Calu3 (cell line): ENCODE results near the gene ZBTB25. TPM values are rescaled to one million over a fixed set of nuclear protein-coding genes. Genes with fewer than 3 reads are reported as not detected.
A peak's percentile ranks its signal among the peaks of the same experiment; 100 is the strongest.

ENCODE experiments used
- BruUV-seq: library from RNA; stranded (reverse); fragments of 400-500 nt; replicated peaks from 2 replicates; lab custom pipeline; 2021; lab: Mats Ljungman, UMichigan
- CTCF ChIA-PET: fragments of 300-600 bp; sonication (Branson Sonifier 250); formaldehyde crosslinking; loops from one replicate; lab custom pipeline; 2022; ENCODE audit warnings: antibody characterized with exemption; lab: Charles Lee
- DNase-seq: peaks from one replicate; pipeline ENCODE4 v3.0.0; 2022
- H3K27ac Mint-ChIP-seq: one replicate; pipeline ENCODE4 v1.8.0; 2022; ENCODE audit warnings: mixed read lengths; ENCODE audit not compliant: unreplicated experiment
- H3K27me3 Mint-ChIP-seq: one replicate; pipeline ENCODE4 v1.8.0; 2022; ENCODE audit warnings: mixed read lengths; ENCODE audit not compliant: unreplicated experiment
- H3K36me3 Mint-ChIP-seq: one replicate; pipeline ENCODE4 v1.8.0; 2022; ENCODE audit warnings: mild to moderate bottlenecking, moderate library complexity, mixed read lengths; ENCODE audit not compliant: insufficient read depth, unreplicated experiment
- H3K4me1 Mint-ChIP-seq: one replicate; pipeline ENCODE4 v1.8.0; 2022; ENCODE audit warnings: mild to moderate bottlenecking, low read depth, mixed read lengths; ENCODE audit not compliant: unreplicated experiment
- H3K4me3 Mint-ChIP-seq: one replicate; pipeline ENCODE4 v1.8.0; 2022; ENCODE audit warnings: mild to moderate bottlenecking, low read depth, moderate library complexity, mixed read lengths; ENCODE audit not compliant: unreplicated experiment
- H3K9me3 Mint-ChIP-seq: one replicate; pipeline ENCODE4 v1.8.0; 2022; ENCODE audit warnings: low read depth, mixed read lengths; ENCODE audit not compliant: unreplicated experiment
- CTCF ChIP-seq: fragments of 200-600 bp; IDR thresholded peaks from one replicate; pipeline ENCODE4 v1.8.0; 2022; ENCODE audit warnings: antibody characterized with exemption; ENCODE audit not compliant: unreplicated experiment
- intact Hi-C: fragments of 100-400 bp; cut with micrococcal nuclease; formaldehyde crosslinking; loops from one replicate; pipeline ENCODE4 v1.10.0; 2022; ENCODE audit not compliant: unreplicated experiment
- total RNA-seq: library from RNA; stranded (reverse); gene quantifications from 2 replicates; pipeline ENCODE4 v1.2.3, GENCODE V29; 2022

The ZBTB25 gene
- total RNA-seq, 1 experiment from 2014 or later, result 11.3 TPM

DNA sequence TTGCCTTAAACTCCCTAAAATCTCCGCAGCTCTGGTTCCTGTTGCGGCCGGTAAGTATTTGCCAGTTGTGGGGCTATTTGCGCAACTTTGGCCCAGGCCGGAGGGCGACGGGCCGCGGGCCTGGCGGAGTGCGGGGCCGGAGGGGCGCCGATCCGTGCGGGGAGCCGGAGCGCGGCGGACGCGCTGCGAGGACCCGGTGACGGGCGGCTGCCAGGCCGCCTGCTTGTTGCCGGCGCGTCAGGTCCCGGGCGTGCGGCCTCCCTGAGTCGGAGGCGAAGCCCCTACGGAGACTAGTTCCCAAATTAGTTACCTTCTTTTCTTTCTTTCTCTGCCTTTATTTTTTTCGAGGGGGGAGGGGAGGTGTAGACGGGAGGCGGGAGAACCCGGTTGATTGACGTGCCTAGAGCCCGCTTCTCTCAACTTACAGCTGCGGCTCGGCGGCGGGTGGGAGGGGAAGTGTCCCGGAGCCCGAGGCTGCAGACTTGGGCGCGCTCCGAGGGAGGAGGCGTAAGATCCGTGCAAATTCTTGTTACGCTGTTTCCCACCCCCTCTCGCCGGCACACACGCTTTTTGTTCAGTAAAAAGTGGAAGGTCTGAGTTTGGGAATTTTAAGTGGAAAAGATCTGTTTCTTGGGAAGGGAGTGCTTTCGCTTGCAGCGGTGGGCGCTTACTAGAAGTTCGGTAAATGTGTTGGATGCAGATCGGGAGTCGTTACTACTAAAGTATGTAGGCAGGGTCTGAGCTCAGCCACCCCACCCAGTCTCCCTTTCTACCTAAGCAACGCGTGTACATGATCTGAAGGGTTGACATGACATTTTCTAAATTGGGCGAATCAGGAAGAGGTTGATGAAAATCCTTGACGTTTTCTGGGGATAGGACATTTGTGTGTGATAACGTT is 1.5 kb upstream of the ZBTB25 start:
- Mint-ChIP-seq H3K4me1 (peaks cover 31% of the 10 kb centered on the region), H3K27me3 (no peaks in the 10 kb centered on the region), H3K9me3 (no peaks in the 10 kb centered on the region), H3K36me3 (peaks cover 58% of the 10 kb centered on the region), H3K4me3 (peak overlapping the region; percentile 82), H3K27ac (peak overlapping the region; percentile 99)
- peak; percentile 85 for DNase-seq
- intact Hi-C loops, result no loop called here
- no peak for TF ChIP-seq CTCF
- no TSS peak for BruUV-seq
- CTCF ChIA-PET, result no interaction called here

GRCh38 chr14:64504310-64504896 is 765 bp upstream of the ZBTB25 start, which contains the start of gene ZBTB1:
Gene ZBTB1 (plus strand): TSS chr14:64504770. CDS start chr14:64521505, 16,735 bp downstream.
- intact Hi-C loops, result no loop called here
- peak; percentile 82 for DNase-seq
- TF ChIP-seq CTCF, result no peak
- BruUV-seq, result no TSS peak
- H3K36me3 Mint-ChIP-seq, result peaks cover 58% of the 10 kb centered on the region
- CTCF ChIA-PET, result no interaction called here
- H3K27me3 Mint-ChIP-seq, result no peaks in the 10 kb centered on the region
- H3K4me3 Mint-ChIP-seq, result peak within 1 kb of the TSS; percentile 82
- H3K27ac Mint-ChIP-seq, result peak within 1 kb of the TSS; percentile 99
- H3K9me3 Mint-ChIP-seq, result no peaks in the 10 kb centered on the region
- peaks cover 33% of the 10 kb centered on the region for H3K4me1 Mint-ChIP-seq

GRCh38 chr14:64502887-64503433 is 678 bp downstream of the ZBTB25 start:
- CTCF ChIA-PET, result interaction anchor here (1.0 kb wide), 1 partner anchor 134 kb away, joined by 3 read pairs; no protein-coding TSS in a partner anchor
- intact Hi-C loops, result no loop called here
- Mint-ChIP-seq H3K4me3 (peak overlapping the region; percentile 82), H3K9me3 (no peaks in the 10 kb centered on the region), H3K27ac (peak overlapping the region; percentile 99), H3K4me1 (peaks cover 19% of the 10 kb centered on the region), H3K36me3 (peaks cover 58% of the 10 kb centered on the region), H3K27me3 (no peaks in the 10 kb centered on the region)
- no peak for TF ChIP-seq CTCF
- TSS peak; percentile 39 for BruUV-seq
- no peak for DNase-seq

- H3K36me3 Mint-ChIP-seq, result peaks cover 58% of the 10 kb centered on the region
- CTCF ChIA-PET, result interaction anchor here (0.6 to 1.0 kb wide), 2 partner anchors 135 to 710 kb away, joined by 3 to 4 read pairs; no protein-coding TSS in a partner anchor
- peak overlapping the region; percentile 82 for H3K4me3 Mint-ChIP-seq
- DNase-seq, result no peak
- H3K27ac Mint-ChIP-seq, result peak overlapping the region; percentile 99
- no peaks in the 10 kb centered on the region for H3K9me3 Mint-ChIP-seq
- no peaks in the 10 kb centered on the region for H3K27me3 Mint-ChIP-seq
- no peak for TF ChIP-seq CTCF
- intact Hi-C loops, result no loop called here
- no TSS peak for BruUV-seq
- H3K4me1 Mint-ChIP-seq, result peaks cover 14% of the 10 kb centered on the region
Measured at GRCh38 chr14:64502456-64502855, 1.2 kb downstream of the ZBTB25 start.
